Gastrocnemius medialis (tissue), 4 donors: ENCODE measurements around the gene CACNG3. TPM values are rescaled to one million over a fixed set of nuclear protein-coding genes. Genes with fewer than 3 reads are reported as not detected.

Experiments
- ATAC-seq, 2 donors: fragments of 150-250 bp; one replicate each; pipeline ENCODE4 v1.9.1; 2016
- DNase-seq, 2 donors: peaks; one replicate each; pipeline ENCODE4 v3.0.0-alpha.2; 2019
- H3K27ac ChIP-seq, 4 donors: fragments of 200-600 bp; sonication (generic); 1 replicate in 1 of 4; 2 replicates in 3 of 4; pipeline ENCODE4 v1.5.1; 2016 to 2018; ENCODE audit warnings: mild to moderate bottlenecking in 2 of 4, moderate library complexity in 1 of 4
- H3K27me3 ChIP-seq, 3 donors: fragments of 200-600 bp; sonication (generic) in 2 of 3; 1 replicate in 1 of 3; 2 replicates in 2 of 3; pipeline versions ENCODE4 v1.5.1 to v1.6.0; 2016 to 2019; ENCODE audit warnings: mild to moderate bottlenecking in 1 of 3, moderate library complexity in 1 of 3
- H3K36me3 ChIP-seq, 2 donors: fragments of 200-600 bp; sonication (generic) in 1 of 2; one replicate each; pipeline ENCODE4 v1.5.1; 2017 to 2018
- H3K4me1 ChIP-seq, 2 donors: fragments of 200-600 bp; sonication (generic) in 1 of 2; one replicate each; pipeline ENCODE4 v1.5.1; 2016 to 2017; ENCODE audit warnings: mild to moderate bottlenecking in 2 of 2
- H3K4me3 ChIP-seq, 4 donors: fragments of 200-600 bp; sonication (generic) in 3 of 4; 1 replicate in 1 of 4; 2 replicates in 3 of 4; pipeline ENCODE4 v1.5.1; 2016 to 2019; ENCODE audit warnings: mild to moderate bottlenecking in 2 of 4
- H3K9me3 ChIP-seq, 3 donors: fragments of 200-600 bp; sonication (generic) in 2 of 3; 1 replicate in 1 of 3; 2 replicates in 2 of 3; pipeline ENCODE4 v1.5.1; 2016 to 2019
- CTCF ChIP-seq, 5 experiments: fragments of 450-650 bp in 3 of 5; fragments of 200-600 bp in 2 of 5; sonication (generic) in 2 of 5; IDR thresholded peaks in 4 of 5; conservative IDR thresholded peaks in 1 of 5; 1 replicate in 4 of 5; 2 replicates in 1 of 5; pipeline ENCODE4 v1.5.1; 2016 to 2019; ENCODE audit warnings: antibody characterized with exemption in 5 of 5, mild to moderate bottlenecking in 3 of 5, moderate library complexity in 3 of 5
- POLR2A ChIP-seq, 2 donors: fragments of 450-650 bp; IDR thresholded peaks; one replicate each; pipeline ENCODE4 v1.6.1; 2017; ENCODE audit warnings: antibody characterized with exemption in 2 of 2, mild to moderate bottlenecking in 2 of 2, moderate library complexity in 2 of 2
- in situ Hi-C, 4 donors: fragments of 200-750 bp; cut with MboI; loops; one replicate each; pipeline versions ENCODE4 v1.15.0 to v1.8.0; 2017; ENCODE audit warnings: low sequenced_read_pairs in 4 of 4
- intact Hi-C: fragments of 100-400 bp; cut with DNase I; formaldehyde crosslinking; loops from one replicate; pipeline ENCODE4 v1.15.1; 2023; ENCODE audit warnings: low total_unique reads
- total RNA-seq, 4 donors: library from RNA; depleted of rRNA; stranded (reverse); fragments of >200 nt; gene quantifications; one replicate each; pipeline versions ENCODE4 v1.1.0 to v1.2.3, GENCODE V29; 2016

Gene CACNG3
- total RNA-seq, 4 donors from 2014 or later = not detected

GRCh38 chr16:24359490-24359889, 103.4 kb downstream of the CACNG3 start:
- Histone ChIP-seq H3K4me3 (no peak overlapping the region), H3K36me3 (no peaks in the 10 kb centered on the region), H3K4me1 (no peaks in the 10 kb centered on the region), H3K27me3 (no peaks in the 10 kb centered on the region), H3K27ac (no peak overlapping the region), H3K9me3 (no peaks in the 10 kb centered on the region)
- intact Hi-C loops = no loop called here
- TF ChIP-seq POLR2A (IDR thresholded peaks at IDR 0.05) (no peak), CTCF (IDR thresholded peaks at IDR 0.05 in 4 of 5, conservative IDR thresholded peaks at IDR 0.05 in 1 of 5) (no peak)
- in situ Hi-C loops = no loop called here
- no peak for ATAC-seq
- DNase-seq = no peak

- no peaks in the 10 kb centered on the region for H3K4me1 ChIP-seq
- intact Hi-C loops (no loop called here), in situ Hi-C loops (loop anchor here in 1 of 4 donors (10.0 kb wide), 1 partner anchor 56 kb away; no protein-coding TSS in a partner anchor)
- H3K9me3 ChIP-seq = no peaks in the 10 kb centered on the region
- H3K27ac ChIP-seq = no peak overlapping the region
- H3K27me3 ChIP-seq = no peaks in the 10 kb centered on the region
- TF ChIP-seq CTCF (IDR thresholded peaks at IDR 0.05 in 4 of 5, conservative IDR thresholded peaks at IDR 0.05 in 1 of 5) = no peak
- TF ChIP-seq POLR2A (IDR thresholded peaks at IDR 0.05) = no peak
- ATAC-seq (no peak), DNase-seq (no peak)
- H3K36me3 ChIP-seq = no peaks in the 10 kb centered on the region
- H3K4me3 ChIP-seq = no peak overlapping the region
Observed at GRCh38 chr16:24360936-24361335, 104.8 kb downstream of the CACNG3 start.

- no peak for DNase-seq
- Histone ChIP-seq H3K4me3 (no peak overlapping the region), H3K27ac (no peak overlapping the region), H3K4me1 (no peaks in the 10 kb centered on the region), H3K27me3 (no peaks in the 10 kb centered on the region), H3K36me3 (no peaks in the 10 kb centered on the region), H3K9me3 (no peaks in the 10 kb centered on the region)
- ATAC-seq = no peak
- intact Hi-C loops (no loop called here), in situ Hi-C loops (loop anchor here in 1 of 4 donors (10.0 kb wide), 1 partner anchor 60 kb away; no protein-coding TSS in a partner anchor)
- TF ChIP-seq CTCF (IDR thresholded peaks at IDR 0.05 in 4 of 5, conservative IDR thresholded peaks at IDR 0.05 in 1 of 5) = no peak
- TF ChIP-seq POLR2A (IDR thresholded peaks at IDR 0.05) = no peak
Observed at GRCh38 chr16:24364596-24364995, 108.5 kb downstream of the CACNG3 start.

- ATAC-seq (no peak), DNase-seq (no peak)
- Histone ChIP-seq H3K36me3 (no peaks in the 10 kb centered on the region), H3K9me3 (no peaks in the 10 kb centered on the region), H3K4me1 (no peaks in the 10 kb centered on the region), H3K4me3 (no peak overlapping the region), H3K27ac (no peak overlapping the region), H3K27me3 (no peaks in the 10 kb centered on the region)
- in situ Hi-C loops (loop anchor here in 1 of 4 donors (10.0 kb wide), 1 partner anchor 62 kb away; no protein-coding TSS in a partner anchor), intact Hi-C loops (no loop called here)
- TF ChIP-seq POLR2A (IDR thresholded peaks at IDR 0.05) (no peak), CTCF (IDR thresholded peaks at IDR 0.05 in 4 of 5, conservative IDR thresholded peaks at IDR 0.05 in 1 of 5) (no peak)
Observed at GRCh38 chr16:24367186-24367710, 111.1 kb downstream of the CACNG3 start.

- Histone ChIP-seq H3K9me3 (no peaks in the 10 kb centered on the region), H3K27me3 (no peaks in the 10 kb centered on the region)
- TF ChIP-seq POLR2A (IDR thresholded peaks at IDR 0.05) = no peak
Observed at GRCh38 chr16:24372824-24373223, 116.7 kb downstream of the CACNG3 start.

More at GRCh38 chr16:24372824-24373223, 116.7 kb downstream of the CACNG3 start:
- DNase-seq (no peak), ATAC-seq (no peak)
- Histone ChIP-seq H3K4me1 (no peaks in the 10 kb centered on the region), H3K36me3 (no peaks in the 10 kb centered on the region), H3K4me3 (no peak overlapping the region), H3K27ac (no peak overlapping the region)
- intact Hi-C loops = no loop called here
- in situ Hi-C loops = no loop called here
